Measurements from ENCODE around the gene PTPN6. TPM values are rescaled to one million over a fixed set of nuclear protein-coding genes. Genes with fewer than 3 reads are reported as not detected.

PTPN6 gene
- total RNA-seq, 1 donor from 2014 or later, result 7.0 TPM

- DNase-seq (ENCODE audit: low spot score), result no peak
- intact Hi-C loops (cut with DNase I), result no loop called here
Observed at GRCh38 chr12:6921996-6922946, 28.9 kb upstream of the PTPN6 start.

- DNase-seq (ENCODE audit: low spot score), result no peak
Observed at GRCh38 chr12:6923003-6923732, 28.0 kb upstream of the PTPN6 start.

GRCh38 chr12:6923851-6924250 lies 27.3 kb upstream of the PTPN6 start:
- DNase-seq (ENCODE audit: low spot score), result no peak
- intact Hi-C loops (cut with DNase I), result loop anchor here (2.0 kb wide), 2 partner anchors 21 to 41 kb away; partner anchors contain the start of gene C12orf57

More at GRCh38 chr12:6923003-6923732, 28.0 kb upstream of the PTPN6 start:
- intact Hi-C loops (cut with DNase I), result no loop called here

GRCh38 chr12:6925239-6925539 lies 26.0 kb upstream of the PTPN6 start:
- intact Hi-C loops (cut with DNase I), result loop anchor here (2.0 kb wide), 2 partner anchors 20 to 40 kb away; partner anchors contain the start of gene C12orf57
- DNase-seq (ENCODE audit: low spot score), result no peak

- intact Hi-C loops (cut with DNase I), result loop anchor here (2.0 kb wide), 2 partner anchors 19 to 39 kb away; partner anchors contain the start of gene C12orf57
Observed at GRCh38 chr12:6925540-6926279, 25.4 kb upstream of the PTPN6 start.

GRCh38 chr12:6927379-6928021 lies 23.7 kb upstream of the PTPN6 start, which contains the start of gene ATN1:
ATN1 (plus strand) TSS chr12:6927959; CDS start chr12:6934002, 6,043 bp downstream.
- DNase-seq (ENCODE audit: low spot score), result peak; percentile 90
- intact Hi-C loops (cut with DNase I), result no loop called here

More at GRCh38 chr12:6925540-6926279, 25.4 kb upstream of the PTPN6 start:
- peak; percentile 81 for DNase-seq (ENCODE audit: low spot score)

- DNase-seq (ENCODE audit: low spot score), result peak; percentile 61
- intact Hi-C loops (cut with DNase I), result no loop called here
Observed at GRCh38 chr12:6928022-6928702, 23.0 kb upstream of the PTPN6 start.

- intact Hi-C loops (cut with DNase I), result no loop called here
Observed at GRCh38 chr12:6928703-6929407, 22.3 kb upstream of the PTPN6 start.

GRCh38 chr12:6929466-6930452 lies 21.4 kb upstream of the PTPN6 start:
- peak; percentile 24 for DNase-seq (ENCODE audit: low spot score)
- intact Hi-C loops (cut with DNase I), result no loop called here

More at GRCh38 chr12:6928703-6929407, 22.3 kb upstream of the PTPN6 start:
- DNase-seq (ENCODE audit: low spot score), result no peak

- no peak for DNase-seq (ENCODE audit: low spot score)
- intact Hi-C loops (cut with DNase I), result no loop called here
Observed at GRCh38 chr12:6932766-6933165, 18.4 kb upstream of the PTPN6 start.

- intact Hi-C loops (cut with DNase I), result no loop called here
- no peak for DNase-seq (ENCODE audit: low spot score)
Observed at GRCh38 chr12:6934110-6934509, 17.0 kb upstream of the PTPN6 start.

- no peak for DNase-seq (ENCODE audit: low spot score)
- intact Hi-C loops (cut with DNase I), result loop anchor here (5.0 kb wide), 1 partner anchor 37 kb away; the partner anchor contains the start of genes EMG1 and PHB2
Observed at GRCh38 chr12:6935371-6936193, 15.6 kb upstream of the PTPN6 start.

GRCh38 chr12:6936194-6936635 lies 14.9 kb upstream of the PTPN6 start:
- intact Hi-C loops (cut with DNase I), result loop anchor here (5.0 kb wide), 1 partner anchor 36 kb away; the partner anchor contains the start of genes EMG1 and PHB2
- DNase-seq (ENCODE audit: low spot score), result no peak

- intact Hi-C loops (cut with DNase I), result loop anchor here (5.0 kb wide), 1 partner anchor 35 kb away; the partner anchor contains the start of genes EMG1 and PHB2
- no peak for DNase-seq (ENCODE audit: low spot score)
Observed at GRCh38 chr12:6936636-6937480, 14.3 kb upstream of the PTPN6 start.

All from cardiac septum (tissue), 1 donor.